GM18861 (cell line): ENCODE measurements around the gene RENBP.

Experiments
- ATAC-seq: cut with Tn5 transposase; IDR thresholded peaks from one replicate; pipeline ENCODE4 v1.9.1; 2021; ENCODE audit not compliant: unreplicated experiment

RENBP gene

GRCh38 chrX:153934148-153934761, 10.2 kb downstream of the RENBP start:
- no peak for ATAC-seq

- ATAC-seq, result no peak
Measured at GRCh38 chrX:153933748-153934147, 10.7 kb downstream of the RENBP start.

GRCh38 chrX:153932220-153932915, 12.1 kb downstream of the RENBP start:
- ATAC-seq, result no peak

- ATAC-seq, result no peak
Measured at GRCh38 chrX:153931748-153932147, 12.7 kb downstream of the RENBP start.

GRCh38 chrX:153931151-153931550, 13.3 kb downstream of the RENBP start:
- no peak for ATAC-seq

- no peak for ATAC-seq
Measured at GRCh38 chrX:153930011-153930910, 14.2 kb downstream of the RENBP start.

GRCh38 chrX:153929576-153929975, 14.9 kb downstream of the RENBP start:
- ATAC-seq, result no peak

GRCh38 chrX:153928846-153929245, 15.6 kb downstream of the RENBP start:
- no peak for ATAC-seq

- peak; percentile 72 for ATAC-seq
Measured at GRCh38 chrX:153927922-153928760, 16.3 kb downstream of the RENBP start.

GRCh38 chrX:153927672-153927921, 16.8 kb downstream of the RENBP start:
- ATAC-seq, result no peak

GRCh38 chrX:153926858-153927671, 17.4 kb downstream of the RENBP start:
- peak; percentile 28 for ATAC-seq

- no peak for ATAC-seq
Measured at GRCh38 chrX:153926552-153926857, 17.9 kb downstream of the RENBP start.

- ATAC-seq, result no peak
Measured at GRCh38 chrX:153925739-153926551, 18.5 kb downstream of the RENBP start, which contains the start of gene ARHGAP4. ARHGAP4 (minus strand) TSS chrX:153926264; CDS start chrX:153926202, 62 bp downstream.

- ATAC-seq, result no peak
Measured at GRCh38 chrX:153925387-153925738, 19.1 kb downstream of the RENBP start.

- ATAC-seq, result no peak
Measured at GRCh38 chrX:153924149-153924861, 20.1 kb downstream of the RENBP start.

- no peak for ATAC-seq
Measured at GRCh38 chrX:153922932-153923857, 21.2 kb downstream of the RENBP start.

GRCh38 chrX:153921511-153922446, 22.7 kb downstream of the RENBP start:
- ATAC-seq, result no peak
